HG03432 (cell line): ENCODE results near the gene PHIP.
"Not testable (repeated sequence)": the region's sequence is repeated elsewhere in the genome, so short reads cannot be mapped to it uniquely, and the experiment has no call there.

Experiments
- ATAC-seq: cut with Tn5 transposase; IDR thresholded peaks from one replicate; pipeline ENCODE4 v1.9.1; 2021; ENCODE audit warnings: mild to moderate bottlenecking, moderate library complexity; ENCODE audit not compliant: unreplicated experiment

Gene PHIP

GRCh38 chr6:79078075-79078969 is at the start of gene PHIP:
Gene PHIP, minus strand, starts transcription at chr6:79078254. Its CDS starts 186 bp downstream, at chr6:79078068.
- peak; percentile 75 for ATAC-seq

- no peak for ATAC-seq
Observed at GRCh38 chr6:79127660-79128059, 49.6 kb upstream of the PHIP start.

DNA sequence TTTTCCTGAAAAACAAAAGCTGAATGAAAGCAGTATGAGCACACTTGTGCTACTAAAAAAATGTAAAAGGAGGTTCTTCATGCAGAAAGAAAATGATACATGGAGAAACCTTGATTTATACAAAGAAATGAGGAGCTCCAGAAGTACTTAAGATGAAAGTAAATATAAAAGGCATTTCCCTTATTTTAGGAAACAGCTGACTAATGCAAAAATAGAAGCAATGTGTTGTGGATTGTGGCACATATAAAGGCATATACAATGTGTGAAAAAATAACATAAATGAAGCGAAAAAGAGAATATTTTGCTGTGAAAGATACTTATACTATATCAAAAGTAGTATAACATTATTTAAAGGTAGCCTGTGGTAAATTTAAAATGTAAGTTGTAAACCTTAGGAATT is 41.2 kb upstream of the PHIP start:
- ATAC-seq, result no peak

DNA sequence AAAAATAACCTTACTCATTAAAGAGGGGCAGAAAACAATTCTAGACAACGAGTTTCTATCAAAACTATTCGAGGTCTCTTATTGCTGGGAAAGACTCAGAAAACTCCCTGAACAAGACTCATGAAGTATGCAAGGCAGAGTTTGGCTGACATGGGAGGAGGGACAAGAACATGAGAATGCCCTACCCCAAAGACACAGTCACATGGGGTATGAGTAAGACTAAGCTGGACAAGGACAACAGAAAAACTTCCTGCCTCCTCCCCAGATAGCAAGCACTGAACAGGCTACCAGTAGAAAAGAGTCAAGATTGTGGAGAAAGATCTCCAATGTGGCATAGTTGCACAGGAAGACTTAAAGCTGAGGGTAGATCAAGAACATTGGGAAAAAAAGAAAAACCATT is 39.7 kb upstream of the PHIP start:
- no peak for ATAC-seq

DNA sequence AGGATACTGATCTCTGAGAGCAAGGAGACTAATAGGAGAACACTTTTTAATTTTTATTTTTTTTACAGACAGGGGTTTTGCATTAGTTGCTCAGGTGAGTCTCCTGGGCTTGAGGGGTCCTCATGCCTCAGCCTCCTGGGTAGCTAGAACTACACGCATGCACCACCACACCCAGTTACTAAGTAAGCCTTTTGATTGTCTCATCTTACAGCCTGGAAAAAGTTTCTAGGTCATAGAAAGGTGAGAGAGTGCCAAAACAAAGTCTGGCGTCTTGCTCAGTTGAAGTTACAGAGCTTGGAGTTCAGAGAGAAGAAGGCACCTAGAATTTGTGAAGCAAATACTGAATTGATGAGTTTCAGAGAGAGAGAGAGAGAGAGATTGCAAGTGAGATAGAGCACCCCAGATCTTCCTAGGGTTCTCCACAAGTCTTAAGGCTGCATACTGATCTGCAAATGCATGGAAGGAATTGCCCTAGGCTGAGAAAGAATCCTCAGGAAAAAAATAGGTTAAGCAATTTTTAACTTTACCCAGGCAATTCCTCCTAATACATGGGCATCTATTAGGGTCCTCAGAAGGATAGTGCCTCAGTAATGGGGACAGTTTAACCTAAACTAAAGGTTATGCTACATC is 37.6 kb upstream of the PHIP start:
- no peak for ATAC-seq

GRCh38 chr6:79111549-79111948 is 33.5 kb upstream of the PHIP start:
- no peak for ATAC-seq

DNA sequence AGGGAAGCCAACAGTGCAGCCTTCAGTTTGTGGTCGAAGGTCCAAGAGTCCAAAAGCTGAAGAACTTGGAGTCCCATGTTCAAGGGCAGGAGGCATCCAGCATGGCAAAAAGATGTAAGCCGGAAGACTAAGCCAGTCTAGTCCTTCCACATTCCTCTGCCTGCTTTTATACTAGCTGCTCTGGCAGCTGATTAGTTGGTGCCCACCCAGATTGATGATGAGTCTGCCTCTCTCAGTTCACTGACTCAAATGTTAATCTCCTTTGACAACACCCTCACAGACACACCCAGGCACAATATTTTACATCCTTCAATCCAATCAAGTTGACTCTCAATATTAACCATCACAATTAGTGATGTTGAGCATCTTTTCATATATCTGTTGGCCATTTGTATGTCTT is 23.1 kb upstream of the PHIP start:
- ATAC-seq, result no peak

DNA sequence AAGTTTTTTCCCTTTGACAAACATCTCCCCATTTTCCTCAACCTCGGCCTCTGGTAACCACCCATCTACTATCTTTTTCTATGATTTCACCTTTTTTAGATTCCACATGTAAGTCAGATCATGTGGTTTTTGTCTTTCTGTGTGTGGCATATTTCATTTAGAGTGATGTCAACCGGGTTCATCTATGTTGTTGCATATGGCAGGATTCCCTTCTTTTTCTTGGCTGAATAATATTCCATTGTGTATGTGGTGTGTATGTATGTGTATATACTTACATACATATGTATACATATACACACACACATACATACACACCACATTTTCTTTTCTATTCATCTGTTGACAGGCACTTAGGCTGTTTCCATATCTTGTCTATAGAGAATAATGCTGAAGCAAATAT is 22.2 kb upstream of the PHIP start:
- ATAC-seq, result no peak

DNA sequence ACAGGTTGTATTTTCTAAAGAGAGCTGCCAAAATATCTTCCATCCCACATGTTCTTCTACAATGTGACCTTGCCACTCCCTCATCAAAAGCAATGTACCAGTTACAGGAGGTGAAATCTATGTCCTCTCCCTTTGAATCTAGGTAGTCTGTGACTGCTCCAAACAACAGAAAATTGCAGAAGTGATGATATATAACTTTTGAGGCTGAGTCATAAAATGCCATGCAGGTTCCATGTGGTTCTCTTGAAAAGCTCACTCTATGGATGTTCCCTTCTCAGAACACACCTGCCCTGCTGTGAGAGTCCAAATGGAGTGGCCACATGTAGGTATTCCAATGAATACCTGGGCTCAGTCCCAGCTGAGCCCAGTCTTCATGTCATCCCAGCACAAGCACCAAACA is 16.9 kb upstream of the PHIP start:
- no peak for ATAC-seq

DNA sequence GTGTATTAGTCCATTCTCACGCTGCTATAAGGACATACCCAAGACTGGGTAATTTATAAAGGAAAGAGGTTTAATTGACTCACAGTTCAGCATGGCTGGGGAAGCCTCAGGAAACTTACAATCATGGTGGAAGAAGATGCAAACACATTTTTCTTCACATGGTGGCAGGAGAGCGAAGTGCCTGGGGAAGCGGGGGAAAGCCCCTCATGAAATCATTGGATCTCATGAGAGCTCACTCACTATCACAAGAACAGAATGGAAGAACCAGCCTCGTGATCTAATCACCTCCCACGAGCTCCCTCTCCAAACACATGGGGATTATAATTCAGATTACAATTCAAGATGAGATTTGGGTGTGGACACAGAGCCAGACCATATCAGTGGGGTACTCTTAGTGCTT is 13.7 kb upstream of the PHIP start:
- ATAC-seq, result not testable (repeated sequence)

GRCh38 chr6:79089552-79090404 is 11.7 kb upstream of the PHIP start:
- ATAC-seq, result no peak

GRCh38 chr6:79084693-79085092 is 6.6 kb upstream of the PHIP start:
- ATAC-seq, result no peak

GRCh38 chr6:79082304-79082703 is 4.2 kb upstream of the PHIP start:
- no peak for ATAC-seq

DNA sequence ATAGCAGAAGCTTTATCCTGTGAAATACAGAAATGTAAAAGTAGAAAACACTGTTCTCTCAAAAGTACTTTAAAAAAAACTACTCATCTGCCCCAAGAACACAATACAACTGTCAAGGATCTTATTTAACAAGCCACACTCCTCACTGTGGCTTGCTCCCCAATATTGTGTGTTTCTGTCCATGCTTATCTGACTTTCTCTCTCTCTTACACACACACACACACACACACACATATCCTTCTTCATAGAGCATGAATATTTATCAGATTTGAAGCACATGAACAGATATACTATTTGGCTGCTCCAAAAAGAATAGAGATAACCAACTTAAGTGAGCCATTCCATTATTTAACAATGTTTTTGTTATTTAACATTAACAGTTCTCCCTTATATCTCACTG is 3.6 kb upstream of the PHIP start:
- ATAC-seq, result no peak

- no peak for ATAC-seq
Observed at GRCh38 chr6:79079561-79080041, 1.5 kb upstream of the PHIP start.

- ATAC-seq, result peak; percentile 35
Observed at GRCh38 chr6:79077715-79078074, 359 bp downstream of the PHIP start.

DNA sequence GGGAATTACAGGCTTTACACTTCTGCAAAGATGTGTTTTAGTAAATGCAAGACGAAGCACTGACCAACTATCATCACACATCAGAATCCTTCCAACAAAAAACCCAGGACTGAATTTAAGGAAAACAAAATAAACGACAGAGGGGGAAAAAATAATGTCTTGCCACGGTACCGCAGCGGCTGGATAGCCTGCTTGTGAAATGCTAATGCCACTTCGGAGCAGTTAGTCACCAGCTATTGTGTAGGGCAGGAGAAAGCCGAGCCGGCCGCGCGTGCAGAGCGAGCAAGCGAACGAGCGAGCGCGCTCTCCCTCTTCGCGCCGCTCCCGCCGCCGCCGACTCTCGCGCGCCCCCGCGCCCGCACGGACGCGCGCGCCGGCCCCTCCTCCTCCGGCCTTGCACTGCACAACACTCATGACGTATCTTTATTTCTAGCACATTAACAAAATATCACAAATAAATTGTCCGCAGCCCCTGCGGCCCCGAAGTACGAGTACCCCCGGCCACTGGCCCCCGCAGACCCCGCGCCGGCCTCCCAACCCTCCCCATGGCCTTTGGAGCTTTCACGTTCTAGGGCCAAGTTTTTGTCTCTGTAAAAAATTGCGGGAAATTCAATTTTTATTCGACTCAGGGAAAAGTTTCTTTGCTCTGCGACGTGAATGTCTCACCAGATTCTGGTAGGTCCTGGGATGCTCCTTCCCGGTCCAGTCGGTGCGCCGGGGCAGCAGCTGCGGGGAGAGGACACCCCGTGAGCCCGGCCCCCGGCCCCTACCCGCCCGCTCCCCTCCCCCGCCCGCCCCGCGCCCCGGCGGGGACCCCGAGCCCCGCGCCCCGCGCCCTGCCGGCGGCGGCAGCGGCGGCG is 1.0 kb downstream of the PHIP start:
- ATAC-seq, result peak; percentile 58

DNA sequence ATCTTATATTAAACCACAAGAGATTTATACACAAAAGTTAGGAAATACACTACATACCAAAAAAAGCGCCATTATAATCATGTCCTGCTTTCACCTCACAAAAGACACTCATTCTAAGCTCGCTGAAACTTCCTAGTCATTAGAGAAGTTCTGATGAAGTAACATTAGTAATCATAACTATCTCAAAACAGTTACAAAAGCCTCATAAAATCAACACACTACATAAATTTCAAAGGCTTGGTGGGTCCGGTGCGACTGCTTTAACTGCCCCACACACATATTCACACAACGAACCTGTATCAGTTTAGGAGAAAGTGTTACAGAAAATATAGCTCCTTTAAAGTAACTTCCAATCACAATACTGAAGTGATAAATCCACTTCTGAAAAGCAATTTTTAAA is 1.9 kb downstream of the PHIP start:
- no peak for ATAC-seq

DNA sequence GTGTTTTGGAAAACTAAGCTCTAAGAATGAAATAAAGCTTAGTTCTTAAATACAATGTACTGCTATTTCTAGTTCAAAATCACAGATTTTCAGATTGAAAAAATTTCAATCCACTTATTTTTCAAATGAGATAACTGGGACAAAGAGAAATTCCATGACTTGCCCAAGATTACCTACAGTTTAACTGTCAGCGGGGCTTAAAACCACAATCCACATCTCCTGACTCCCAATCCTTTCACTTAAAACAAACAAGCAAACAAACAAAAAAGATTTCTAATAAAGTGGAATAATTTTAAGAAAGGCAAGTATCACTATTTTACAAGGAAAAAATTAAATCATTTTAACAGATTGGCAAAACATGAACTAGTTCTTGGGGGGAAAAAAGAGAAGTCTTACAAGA is 4.2 kb downstream of the PHIP start:
- ATAC-seq, result no peak

DNA sequence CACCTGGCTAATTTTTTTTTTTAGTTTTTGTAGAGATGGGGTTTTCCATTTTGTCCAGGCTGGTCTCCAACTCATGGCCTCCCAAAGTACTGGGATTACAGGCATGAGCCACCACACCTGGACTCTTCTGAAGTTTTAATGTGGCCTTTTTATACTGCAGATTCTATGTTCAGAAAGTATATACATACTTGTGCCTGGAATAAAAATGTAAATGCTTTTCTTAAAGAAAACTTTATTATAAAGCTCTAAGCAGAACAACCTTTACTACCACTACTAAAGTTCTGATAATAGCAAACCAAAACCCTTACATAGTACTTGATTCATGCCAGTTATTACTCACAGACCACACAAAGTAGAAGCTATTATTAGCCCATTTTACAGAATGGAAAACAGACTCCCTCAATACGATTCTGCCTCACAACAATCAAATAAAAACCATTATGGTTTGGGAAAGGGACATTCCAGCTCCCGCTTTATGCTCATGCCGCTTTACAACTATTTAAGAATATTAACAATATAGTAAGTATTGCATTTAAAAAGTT is 5.3 kb downstream of the PHIP start:
- ATAC-seq, result no peak
